ENCODE results near the gene RPL14. TPM values are rescaled to one million over a fixed set of nuclear protein-coding genes. Genes with fewer than 3 reads are reported as not detected.

The RPL14 gene
- polyA plus RNA-seq, 4 donors, result 1,708 to 1,844 (median 1,764) TPM

- no peak for DNase-seq (ENCODE audit: low read depth in 4 of 4, low spot score in 3 of 4)
Measured at GRCh38 chr3:40516201-40516600, 59.1 kb downstream of the RPL14 start.

DNA sequence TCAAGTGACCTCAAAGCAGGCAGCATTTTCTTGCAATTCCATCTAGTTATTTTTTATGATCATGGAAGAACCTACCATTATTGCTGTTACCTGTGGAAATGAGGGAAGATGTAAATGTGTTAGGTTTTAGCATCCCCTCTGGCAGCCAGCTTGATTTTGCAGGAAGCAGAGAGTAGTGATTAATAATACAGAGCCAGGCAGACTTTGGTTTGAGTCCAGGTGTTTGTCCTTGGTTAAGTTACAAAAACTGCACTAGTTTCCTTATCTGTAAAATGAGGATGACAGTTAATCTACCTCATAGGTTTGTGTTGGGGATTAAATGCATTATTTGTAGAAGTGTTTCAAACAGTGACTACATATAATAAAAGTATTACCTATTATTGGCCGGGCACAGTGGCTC lies 60.9 kb downstream of the RPL14 start:
- DNase-seq (ENCODE audit: low read depth in 4 of 4, low spot score in 3 of 4), result no peak

Other genes starting within 250 kb of the RPL14 start
- 100 to 1,000 TPM; 133 to 143 (median 135) TPM for gene EIF1B, start 147.6 kb upstream of the RPL14 start, polyA plus RNA-seq (ENCODE audit: insufficient read length in 4 of 4)
- 1 to 10 TPM; 1.7 to 2.6 (median 2.5) TPM for gene ENTPD3, start 70.2 kb upstream of the RPL14 start, polyA plus RNA-seq (ENCODE audit: insufficient read length in 4 of 4)
- gene ZNF619, start 19.8 kb downstream of the RPL14 start, polyA plus RNA-seq (ENCODE audit: insufficient read length in 4 of 4), result 1 to 10 TPM; 6.2 to 8.4 (median 7.4) TPM
- 10 to 100 TPM in 3 of 4 donors, 1 to 10 TPM in 1; 9.9 to 10.4 (median 10.2) TPM for gene ZNF620, start 48.7 kb downstream of the RPL14 start, polyA plus RNA-seq (ENCODE audit: insufficient read length in 4 of 4)
- gene ZNF621, start 67.6 kb downstream of the RPL14 start, polyA plus RNA-seq (ENCODE audit: insufficient read length in 4 of 4), result 10 to 100 TPM; 21.8 to 30.7 (median 24.5) TPM